Epithelial cell of proximal tubule (primary cell): ENCODE measurements around the gene RPS6KL1. TPM values are rescaled to one million over a fixed set of nuclear protein-coding genes. Genes with fewer than 3 reads are reported as not detected.

Experiments
- DNase-seq: peaks from one replicate; pipeline ENCODE4 v3.0.0-alpha.2; 2011; ENCODE audit warnings: low read depth
- H3K4me3 ChIP-seq: 2 replicates; pipeline ENCODE4 v1.5.1; 2011; ENCODE audit warnings: low read depth, mild to moderate bottlenecking, low read length
- total RNA-seq: library from RNA; depleted of rRNA; stranded (reverse); fragments of >200 nt; gene quantifications from 2 replicates; pipeline ENCODE4 v1.2.3, GENCODE V29; 2015
- TF ChIP-seq, protein P1 (sequence below): conservative IDR thresholded peaks from 2 replicates; pipeline ENCODE4 v1.5.1; 2012; ENCODE audit warnings: low read depth, mild to moderate bottlenecking, low read length

Gene RPS6KL1
- total RNA-seq, 1 donor from 2014 or later = 18.7 TPM

DNA sequence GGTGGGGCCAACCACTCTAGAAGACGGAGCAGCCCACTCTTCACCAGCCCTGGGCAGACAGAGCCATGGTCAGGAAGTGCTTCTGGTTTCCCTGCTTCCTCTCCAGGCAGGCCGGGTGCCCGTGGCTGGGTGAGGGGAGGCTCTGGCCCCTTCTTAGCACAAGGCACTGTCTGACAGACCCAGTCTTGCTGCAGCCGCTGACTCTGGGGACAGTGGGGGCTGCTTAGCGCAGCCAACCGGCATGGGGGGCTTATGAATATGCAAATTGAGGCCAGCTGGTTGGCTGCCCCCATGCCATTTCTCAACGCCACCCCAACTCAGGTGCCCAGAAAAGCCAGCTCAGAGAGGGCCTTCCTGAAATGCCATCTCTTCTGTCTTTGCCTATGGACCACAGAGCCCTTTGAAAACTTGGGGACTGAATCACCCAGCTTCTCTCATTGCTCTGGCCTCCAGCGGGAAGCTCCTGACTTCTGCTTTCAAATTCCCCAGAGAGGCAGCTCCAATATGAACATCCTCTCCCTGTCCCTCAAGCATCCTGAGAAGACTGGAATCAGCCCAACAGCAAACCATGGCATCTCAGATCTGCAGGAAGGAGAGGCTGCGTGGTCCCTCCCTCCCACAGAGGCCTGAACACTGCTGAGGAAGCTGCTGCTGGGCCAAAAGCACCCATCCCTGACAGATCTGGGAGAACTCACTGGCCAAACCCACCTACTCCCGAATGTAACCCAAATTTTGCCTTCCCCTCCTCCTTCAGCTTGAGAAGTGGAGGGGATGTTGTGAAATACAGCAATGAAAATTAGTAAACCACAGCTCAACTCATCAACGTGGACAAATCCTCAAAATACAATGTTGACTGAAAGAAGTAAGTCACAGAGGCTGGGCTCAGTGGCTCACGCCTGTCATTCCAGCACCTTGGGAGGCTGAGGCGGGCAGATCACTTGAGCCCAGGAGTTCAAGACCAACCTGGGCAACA, 46.8 kb downstream of the RPS6KL1 start, which contains the start of gene PROX2:
Gene PROX2, minus strand, starts transcription at position 205 of the 973 bp plus-strand sequence. CDS start 12,311 bp downstream, outside the sequence.
- no peak for DNase-seq
- TF ChIP-seq, protein P1, sequence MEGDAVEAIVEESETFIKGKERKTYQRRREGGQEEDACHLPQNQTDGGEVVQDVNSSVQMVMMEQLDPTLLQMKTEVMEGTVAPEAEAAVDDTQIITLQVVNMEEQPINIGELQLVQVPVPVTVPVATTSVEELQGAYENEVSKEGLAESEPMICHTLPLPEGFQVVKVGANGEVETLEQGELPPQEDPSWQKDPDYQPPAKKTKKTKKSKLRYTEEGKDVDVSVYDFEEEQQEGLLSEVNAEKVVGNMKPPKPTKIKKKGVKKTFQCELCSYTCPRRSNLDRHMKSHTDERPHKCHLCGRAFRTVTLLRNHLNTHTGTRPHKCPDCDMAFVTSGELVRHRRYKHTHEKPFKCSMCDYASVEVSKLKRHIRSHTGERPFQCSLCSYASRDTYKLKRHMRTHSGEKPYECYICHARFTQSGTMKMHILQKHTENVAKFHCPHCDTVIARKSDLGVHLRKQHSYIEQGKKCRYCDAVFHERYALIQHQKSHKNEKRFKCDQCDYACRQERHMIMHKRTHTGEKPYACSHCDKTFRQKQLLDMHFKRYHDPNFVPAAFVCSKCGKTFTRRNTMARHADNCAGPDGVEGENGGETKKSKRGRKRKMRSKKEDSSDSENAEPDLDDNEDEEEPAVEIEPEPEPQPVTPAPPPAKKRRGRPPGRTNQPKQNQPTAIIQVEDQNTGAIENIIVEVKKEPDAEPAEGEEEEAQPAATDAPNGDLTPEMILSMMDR = no peak
- no peak within 1 kb of the TSS for H3K4me3 ChIP-seq

DNA sequence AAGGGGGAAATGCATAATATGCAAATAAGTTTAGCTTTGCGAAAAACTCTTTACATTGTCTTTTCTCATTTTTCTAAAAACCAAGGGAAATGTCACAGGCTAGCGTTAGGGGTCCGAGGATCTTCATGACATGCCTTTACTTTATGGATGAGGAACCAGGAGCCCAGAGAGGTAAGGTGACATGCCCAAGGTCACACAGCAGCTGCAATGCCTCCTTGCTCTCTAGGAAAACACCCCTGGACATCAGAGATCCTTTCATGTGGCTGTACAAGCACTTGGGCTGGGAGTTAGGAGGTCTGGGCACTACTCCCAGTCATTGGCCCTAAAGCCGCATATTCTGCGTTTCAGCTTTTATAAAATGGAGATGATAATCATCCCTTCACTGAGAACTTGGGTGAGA, 47.9 kb downstream of the RPS6KL1 start:
- no peak overlapping the region for H3K4me3 ChIP-seq
- TF ChIP-seq, protein P1 = no peak
- DNase-seq = no peak

DNA sequence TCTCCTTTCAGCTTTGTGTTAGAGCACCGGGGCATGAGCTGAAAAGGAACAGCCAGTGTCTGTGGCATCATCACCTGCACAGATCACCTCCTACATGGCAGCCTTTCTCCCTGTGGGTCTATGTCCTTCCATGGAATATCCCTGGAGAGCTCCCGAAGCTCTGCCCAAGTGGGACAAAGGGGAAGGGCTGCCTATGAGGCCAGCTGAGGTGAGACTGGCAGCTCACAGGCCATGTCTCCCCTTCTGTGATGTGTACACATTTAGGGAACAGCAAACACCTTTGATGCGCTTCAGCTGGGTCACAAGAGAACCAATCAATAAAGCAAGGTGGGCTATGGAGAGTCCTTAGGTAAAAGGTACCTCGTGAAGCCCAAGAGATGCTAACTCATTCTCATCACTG, 51.2 kb downstream of the RPS6KL1 start:
- TF ChIP-seq, protein P1 = no peak
- DNase-seq = no peak
- no peak overlapping the region for H3K4me3 ChIP-seq

DNA sequence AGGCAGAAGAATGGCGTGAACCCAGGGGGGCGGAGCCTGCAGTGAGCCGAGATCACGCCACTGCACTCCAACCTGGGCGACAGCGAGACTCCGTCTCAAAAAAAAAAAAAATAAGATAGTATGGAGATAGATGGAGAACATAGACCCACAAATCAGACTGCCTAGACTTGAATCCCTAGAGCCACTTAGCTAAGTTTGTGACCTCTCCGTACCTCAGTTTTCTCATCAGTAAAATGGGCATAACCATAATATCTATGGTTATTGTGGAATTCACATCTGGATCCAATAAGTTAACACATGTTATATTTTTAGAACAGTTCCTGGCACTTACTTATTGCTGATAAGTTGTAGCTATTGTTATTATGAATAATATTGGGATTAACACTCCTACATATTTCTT, 54.3 kb downstream of the RPS6KL1 start:
- no peak for DNase-seq
- TF ChIP-seq, protein P1 = no peak
- no peak overlapping the region for H3K4me3 ChIP-seq

DNA sequence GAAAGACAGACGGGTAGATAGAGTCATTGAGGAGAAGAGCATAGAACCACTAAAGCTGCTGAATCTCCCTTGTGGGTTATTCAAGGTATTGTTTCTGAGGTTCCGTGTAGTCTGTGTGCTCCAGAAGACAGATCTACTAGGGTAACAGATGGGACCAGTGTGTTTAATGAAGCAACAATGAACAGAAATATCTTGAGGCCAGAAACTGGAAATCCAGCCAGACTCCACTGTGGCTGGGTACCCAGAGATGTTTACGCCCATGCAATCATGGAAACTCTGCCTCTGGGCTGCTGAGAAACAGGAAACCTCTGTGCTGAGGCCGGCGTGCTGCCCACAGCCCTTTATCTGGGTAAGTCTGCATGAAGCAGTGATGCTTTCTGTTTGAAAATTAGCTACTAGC, 55.4 kb downstream of the RPS6KL1 start:
- H3K4me3 ChIP-seq = no peak overlapping the region
- no peak for DNase-seq
- TF ChIP-seq, protein P1 = no peak

DNA sequence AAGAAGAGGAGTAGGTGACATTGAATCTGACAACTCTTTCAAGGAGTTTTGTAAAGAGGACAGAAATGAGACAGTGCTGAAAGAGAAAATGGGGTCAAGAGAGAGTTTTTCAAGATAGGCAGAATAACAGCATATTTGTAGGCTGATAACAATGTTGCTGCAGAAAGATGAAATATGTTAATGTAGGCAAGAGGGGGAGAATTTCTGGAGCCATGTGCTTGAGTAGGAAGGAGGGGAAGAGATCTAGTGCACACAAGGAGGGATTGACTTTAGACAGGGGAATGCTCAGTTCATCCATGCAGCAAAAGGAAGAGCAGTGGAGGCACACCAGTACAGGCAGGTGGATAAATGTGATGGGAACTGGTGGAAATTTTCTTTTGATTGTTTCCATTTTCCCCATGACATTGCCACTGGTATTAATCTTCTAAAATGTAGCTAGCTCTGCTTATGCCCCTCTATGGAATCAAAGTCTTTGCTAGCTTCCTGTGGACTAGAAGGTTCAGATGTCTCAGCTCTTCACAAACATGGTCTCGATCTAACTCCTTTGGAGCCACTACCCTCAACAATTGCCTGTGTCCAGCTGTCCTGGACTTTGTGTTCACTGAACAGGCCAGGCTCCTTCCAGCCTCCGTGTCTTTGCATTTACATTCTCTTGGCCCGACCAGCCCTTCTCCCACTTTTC, 56.2 kb downstream of the RPS6KL1 start:
- no peak for DNase-seq
- TF ChIP-seq, protein P1 = no peak
- H3K4me3 ChIP-seq = no peak overlapping the region
